GM12873 (cell line): Measurements from ENCODE around the gene AGXT2.

ENCODE experiments used
- TF ChIP-seq, protein P1 (sequence below): IDR thresholded peaks from 2 replicates; pipeline ENCODE4 v1.5.1; 2012; ENCODE audit warnings: low read depth, mild to moderate bottlenecking, moderate library complexity, low read length, control low read depth; ENCODE audit not compliant: insufficient read depth; ENCODE audit errors: missing control alignments

AGXT2 gene

DNA sequence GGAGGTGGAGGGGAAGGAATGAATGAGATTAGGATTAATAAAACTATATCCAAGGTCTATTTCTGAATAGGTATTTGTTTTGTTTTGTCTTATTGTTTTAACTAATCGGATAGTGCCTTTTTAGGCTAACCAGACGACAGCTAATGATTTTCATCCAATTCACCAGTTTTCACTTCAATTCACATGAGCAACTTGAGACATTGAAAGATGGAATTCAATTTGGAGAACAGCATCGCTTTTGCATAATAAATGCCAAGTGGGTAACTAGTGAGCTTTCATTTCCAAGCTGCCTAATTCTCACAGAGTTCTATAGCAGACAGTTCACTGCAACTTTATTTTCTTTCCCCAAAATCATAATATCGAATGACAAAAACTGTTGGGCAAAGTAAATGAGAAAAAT, 5.0 kb downstream of the AGXT2 start:
- TF ChIP-seq, protein P1, sequence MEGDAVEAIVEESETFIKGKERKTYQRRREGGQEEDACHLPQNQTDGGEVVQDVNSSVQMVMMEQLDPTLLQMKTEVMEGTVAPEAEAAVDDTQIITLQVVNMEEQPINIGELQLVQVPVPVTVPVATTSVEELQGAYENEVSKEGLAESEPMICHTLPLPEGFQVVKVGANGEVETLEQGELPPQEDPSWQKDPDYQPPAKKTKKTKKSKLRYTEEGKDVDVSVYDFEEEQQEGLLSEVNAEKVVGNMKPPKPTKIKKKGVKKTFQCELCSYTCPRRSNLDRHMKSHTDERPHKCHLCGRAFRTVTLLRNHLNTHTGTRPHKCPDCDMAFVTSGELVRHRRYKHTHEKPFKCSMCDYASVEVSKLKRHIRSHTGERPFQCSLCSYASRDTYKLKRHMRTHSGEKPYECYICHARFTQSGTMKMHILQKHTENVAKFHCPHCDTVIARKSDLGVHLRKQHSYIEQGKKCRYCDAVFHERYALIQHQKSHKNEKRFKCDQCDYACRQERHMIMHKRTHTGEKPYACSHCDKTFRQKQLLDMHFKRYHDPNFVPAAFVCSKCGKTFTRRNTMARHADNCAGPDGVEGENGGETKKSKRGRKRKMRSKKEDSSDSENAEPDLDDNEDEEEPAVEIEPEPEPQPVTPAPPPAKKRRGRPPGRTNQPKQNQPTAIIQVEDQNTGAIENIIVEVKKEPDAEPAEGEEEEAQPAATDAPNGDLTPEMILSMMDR = no peak

DNA sequence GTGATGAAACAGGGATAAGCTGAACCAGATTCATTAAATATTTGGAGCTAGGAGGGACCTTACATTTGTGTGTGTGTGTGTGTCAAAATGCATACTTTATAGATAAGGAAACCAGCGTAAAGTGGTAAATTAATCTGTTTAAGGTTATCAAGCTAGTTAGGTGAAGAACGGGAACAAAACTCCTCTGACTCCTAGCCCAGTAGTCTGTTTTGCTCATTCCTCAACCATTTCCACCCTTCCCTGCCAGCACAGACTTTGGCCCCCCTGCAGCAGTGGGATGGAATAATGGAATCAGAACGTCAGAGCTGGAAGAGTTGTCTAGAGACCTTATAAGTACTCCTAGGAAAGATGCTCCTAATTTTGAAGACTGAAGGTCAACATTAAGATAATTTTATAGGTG, 6.5 kb downstream of the AGXT2 start:
- TF ChIP-seq, protein P1 = no peak

DNA sequence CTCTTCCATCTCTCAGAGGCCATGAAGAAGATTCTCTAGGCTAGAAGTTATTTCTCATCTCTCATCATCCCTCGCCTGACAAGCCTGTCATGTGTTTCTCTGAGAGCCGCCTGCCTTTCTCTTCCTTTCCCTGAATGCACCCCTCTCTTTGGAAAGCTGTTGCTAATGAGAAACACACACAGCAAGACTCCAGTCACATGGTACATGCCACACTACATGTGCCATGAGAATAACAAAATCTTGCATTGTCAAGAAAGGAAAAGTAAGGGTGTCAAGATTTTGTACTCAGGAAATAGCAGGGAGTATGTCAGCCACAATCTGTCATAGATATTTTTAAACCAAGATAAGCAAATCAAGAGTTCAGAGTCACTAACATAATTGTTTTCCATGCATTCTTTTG, 8.9 kb downstream of the AGXT2 start:
- TF ChIP-seq, protein P1 = no peak

DNA sequence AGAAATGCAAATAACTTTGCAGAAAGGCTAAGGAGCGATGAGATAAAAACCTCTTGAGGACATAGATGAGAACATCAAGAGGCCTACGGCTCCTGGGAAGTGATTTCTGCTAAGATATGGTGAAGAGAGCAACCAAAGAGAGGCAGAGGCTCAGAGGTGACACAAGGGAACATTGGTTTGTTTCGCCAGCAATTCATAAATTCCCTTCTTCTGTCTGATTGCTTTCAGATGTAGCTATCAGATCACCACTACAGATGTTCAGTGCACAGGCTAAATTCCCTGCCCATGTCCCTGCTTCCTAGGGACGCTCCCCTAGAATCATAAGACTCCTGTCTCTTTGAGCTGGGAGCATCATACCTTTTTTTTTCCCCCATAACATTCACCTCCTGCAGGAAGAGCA, 11.2 kb downstream of the AGXT2 start:
- TF ChIP-seq, protein P1 = no peak

DNA sequence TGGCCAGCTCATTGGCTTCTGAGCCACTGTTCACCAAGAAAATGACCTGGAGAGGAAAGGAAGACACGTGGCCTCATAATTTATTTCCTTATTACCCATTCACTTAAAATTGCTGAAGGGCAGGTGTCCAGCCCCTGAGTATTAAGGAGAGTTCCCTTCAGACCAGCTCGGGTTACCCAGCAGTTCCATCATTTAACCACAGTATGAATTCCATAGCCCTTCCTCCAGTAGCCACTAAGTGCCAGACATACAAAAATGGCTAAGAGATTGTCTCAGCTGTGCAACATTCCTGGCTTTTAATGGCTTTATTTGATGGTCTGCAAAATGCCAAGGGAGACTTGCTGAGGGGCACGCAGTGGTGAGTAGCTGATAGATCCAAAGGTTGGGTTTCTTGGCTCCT, 12.5 kb downstream of the AGXT2 start:
- TF ChIP-seq, protein P1 = no peak

DNA sequence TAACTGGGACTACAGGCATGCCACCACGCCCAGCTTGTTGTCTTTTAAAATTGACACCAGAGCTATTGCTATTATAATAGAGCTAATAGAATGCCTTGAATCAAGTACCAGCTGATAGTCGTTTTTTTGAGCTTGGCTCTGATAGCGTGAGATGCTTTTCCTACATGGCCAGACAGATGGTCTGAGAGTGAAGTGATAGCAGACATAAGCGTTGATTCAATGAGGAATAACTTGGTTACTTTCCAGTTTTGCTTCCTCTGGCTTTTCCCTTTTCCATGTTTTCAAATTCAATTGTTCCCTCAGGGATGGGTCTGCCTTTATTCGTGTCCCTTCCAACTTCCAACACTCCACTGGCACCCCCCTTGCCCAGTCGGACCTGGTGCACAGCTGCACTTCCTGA, 15.4 kb downstream of the AGXT2 start:
- TF ChIP-seq, protein P1 = no peak

DNA sequence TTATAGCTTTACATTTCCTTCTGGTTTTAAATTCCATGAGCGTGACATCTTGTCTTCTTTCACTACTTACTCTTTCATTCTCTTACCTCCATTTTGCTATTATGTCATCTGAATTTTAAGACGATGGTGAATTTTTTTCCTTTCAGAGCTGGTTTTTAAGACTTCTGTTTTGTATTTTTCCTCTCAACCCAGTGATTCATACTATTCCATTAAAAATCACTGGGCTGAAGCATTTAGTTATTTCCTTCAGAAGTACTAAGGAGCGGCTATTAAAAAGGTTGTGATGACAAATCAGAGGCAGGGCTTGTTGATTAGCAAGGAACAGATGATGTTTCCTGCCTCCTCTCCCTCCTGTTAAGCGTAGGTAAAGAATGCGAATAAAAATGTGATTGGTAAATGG, 16.5 kb downstream of the AGXT2 start:
- TF ChIP-seq, protein P1 = no peak
